GM12874 (cell line): ENCODE measurements around the gene SIX2.

Source experiments
- CTCF ChIP-seq: IDR thresholded peaks from 2 replicates; pipeline ENCODE4 v1.5.1; 2011; ENCODE audit warnings: low read depth, mild to moderate bottlenecking, control low read depth, low read length, moderate library complexity; ENCODE audit not compliant: insufficient read depth

Gene SIX2

GRCh38 chr2:45009303-45009927 lies at the start of gene SIX2:
Gene SIX2, minus strand, starts transcription at chr2:45009452. Its CDS starts 342 bp downstream, at chr2:45009110.
- TF ChIP-seq CTCF, result no peak

GRCh38 chr2:45055162-45055605 lies 45.9 kb upstream of the SIX2 start:
- no peak for TF ChIP-seq CTCF

GRCh38 chr2:45053966-45054365 lies 44.7 kb upstream of the SIX2 start:
- TF ChIP-seq CTCF, result no peak

GRCh38 chr2:45052388-45052928 lies 43.2 kb upstream of the SIX2 start:
- TF ChIP-seq CTCF, result no peak

- no peak for TF ChIP-seq CTCF
These were observed 40.5 kb upstream of the SIX2 start for GRCh38 chr2:45049569-45050336.

- no peak for TF ChIP-seq CTCF
These were observed 38.0 kb upstream of the SIX2 start for GRCh38 chr2:45047301-45047700.

- no peak for TF ChIP-seq CTCF
These were observed 37.5 kb upstream of the SIX2 start for GRCh38 chr2:45046786-45047185.
